ENCODE data around the gene CDH6.

The CDH6 gene

GRCh38 chr5:31211098-31211497 is 17.6 kb downstream of the CDH6 start:
- DNase-seq (ENCODE audit: low read depth) = no peak
- H3K4me3 ChIP-seq (ENCODE audit: control insufficient read depth, low read depth, low read length) = no peak overlapping the region
- no peak for TF ChIP-seq CTCF (conservative IDR thresholded peaks at IDR 0.05; ENCODE audit: control insufficient read depth, insufficient read depth, low read depth, low read length)

- no peak overlapping the region for H3K4me3 ChIP-seq (ENCODE audit: control insufficient read depth, low read depth, low read length)
Measured at GRCh38 chr5:31213257-31213656, 19.8 kb downstream of the CDH6 start.

GRCh38 chr5:31213705-31214121 is 20.2 kb downstream of the CDH6 start:
- no peak for TF ChIP-seq CTCF (conservative IDR thresholded peaks at IDR 0.05; ENCODE audit: control insufficient read depth, insufficient read depth, low read depth, low read length)
- H3K4me3 ChIP-seq (ENCODE audit: control insufficient read depth, low read depth, low read length) = no peak overlapping the region
- DNase-seq (ENCODE audit: low read depth) = no peak

More at GRCh38 chr5:31213257-31213656, 19.8 kb downstream of the CDH6 start:
- TF ChIP-seq CTCF (conservative IDR thresholded peaks at IDR 0.05; ENCODE audit: control insufficient read depth, insufficient read depth, low read depth, low read length) = no peak
- no peak for DNase-seq (ENCODE audit: low read depth)

- no peak overlapping the region for H3K4me3 ChIP-seq (ENCODE audit: control insufficient read depth, low read depth, low read length)
- TF ChIP-seq CTCF (conservative IDR thresholded peaks at IDR 0.05; ENCODE audit: control insufficient read depth, insufficient read depth, low read depth, low read length) = no peak
- DNase-seq (ENCODE audit: low read depth) = no peak
Measured at GRCh38 chr5:31214229-31214628, 20.7 kb downstream of the CDH6 start.

GRCh38 chr5:31215236-31215635 is 21.8 kb downstream of the CDH6 start:
- DNase-seq (ENCODE audit: low read depth) = no peak
- no peak for TF ChIP-seq CTCF (conservative IDR thresholded peaks at IDR 0.05; ENCODE audit: control insufficient read depth, insufficient read depth, low read depth, low read length)
- H3K4me3 ChIP-seq (ENCODE audit: control insufficient read depth, low read depth, low read length) = no peak overlapping the region

- TF ChIP-seq CTCF (conservative IDR thresholded peaks at IDR 0.05; ENCODE audit: control insufficient read depth, insufficient read depth, low read depth, low read length) = no peak
- DNase-seq (ENCODE audit: low read depth) = no peak
- H3K4me3 ChIP-seq (ENCODE audit: control insufficient read depth, low read depth, low read length) = no peak overlapping the region
Measured at GRCh38 chr5:31217446-31217845, 24.0 kb downstream of the CDH6 start.

- H3K4me3 ChIP-seq (ENCODE audit: control insufficient read depth, low read depth, low read length) = no peak overlapping the region
- DNase-seq (ENCODE audit: low read depth) = no peak
- no peak for TF ChIP-seq CTCF (conservative IDR thresholded peaks at IDR 0.05; ENCODE audit: control insufficient read depth, insufficient read depth, low read depth, low read length)
Measured at GRCh38 chr5:31218978-31219377, 25.5 kb downstream of the CDH6 start.
